HG02840 (cell line): Measurements from ENCODE around the gene NCAM2.

Experiments used
- ATAC-seq: cut with Tn5 transposase; IDR thresholded peaks from one replicate; pipeline ENCODE4 v1.9.1; 2021; ENCODE audit warnings: mild to moderate bottlenecking, moderate library complexity, moderate number of reproducible peaks; ENCODE audit not compliant: unreplicated experiment, low FRiP score

NCAM2 gene

GRCh38 chr21:21163904-21164303 is 165.7 kb downstream of the NCAM2 start:
- ATAC-seq = no peak

- no peak for ATAC-seq
Measured at GRCh38 chr21:21165063-21165645, 166.9 kb downstream of the NCAM2 start.

GRCh38 chr21:21174676-21175075 is 176.5 kb downstream of the NCAM2 start:
- ATAC-seq = no peak

DNA sequence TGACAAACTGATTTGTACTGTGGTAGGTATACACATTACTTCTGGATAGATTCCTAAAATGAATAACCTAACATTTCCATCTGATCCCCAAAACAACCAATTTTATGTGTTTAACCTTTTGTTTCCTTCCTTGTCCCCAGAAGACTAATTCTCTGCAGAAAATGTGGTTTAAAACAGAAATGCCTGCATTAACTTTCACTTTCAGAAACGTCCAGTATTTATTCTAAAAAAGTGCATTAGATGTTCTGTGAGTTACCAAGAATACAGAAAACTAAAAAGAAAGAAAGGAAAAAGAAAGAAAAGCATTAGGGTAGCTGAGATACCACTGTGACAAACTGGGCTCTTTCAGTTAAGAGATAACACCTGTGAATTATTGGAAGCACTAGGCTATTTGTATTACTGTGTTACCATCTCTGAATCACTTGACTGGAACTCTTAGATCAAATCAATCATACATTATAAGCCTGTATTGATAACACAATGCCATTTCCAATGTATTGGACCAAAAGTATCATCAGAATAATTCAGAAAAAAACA is 177.7 kb downstream of the NCAM2 start:
- ATAC-seq = no peak

GRCh38 chr21:21177353-21177986 is 179.3 kb downstream of the NCAM2 start:
- no peak for ATAC-seq

- ATAC-seq = no peak
Measured at GRCh38 chr21:21179619-21180298, 181.6 kb downstream of the NCAM2 start.

- no peak for ATAC-seq
Measured at GRCh38 chr21:21182401-21183010, 184.3 kb downstream of the NCAM2 start.

DNA sequence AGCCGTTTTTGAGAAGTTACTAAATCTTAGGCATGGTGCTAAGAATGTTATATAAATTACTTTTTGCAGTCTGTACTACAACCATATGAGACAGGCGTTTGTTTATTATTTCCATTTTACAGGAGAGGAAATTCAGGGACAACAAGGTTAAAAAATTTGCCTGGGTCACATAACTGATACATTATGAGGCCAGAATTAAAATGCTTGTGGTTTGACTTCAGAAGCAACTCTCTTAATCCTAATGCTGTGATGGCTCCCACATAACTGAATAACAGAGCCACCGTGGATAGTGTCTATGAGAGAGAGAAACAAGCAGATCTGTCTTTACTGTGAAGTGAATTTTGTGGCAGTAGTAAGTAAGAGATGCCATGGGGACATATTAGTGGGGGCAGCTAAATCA is 184.9 kb downstream of the NCAM2 start:
- ATAC-seq = no peak

GRCh38 chr21:21184771-21185528 is 186.7 kb downstream of the NCAM2 start:
- ATAC-seq = no peak

- no peak for ATAC-seq
Measured at GRCh38 chr21:21187579-21187978, 189.4 kb downstream of the NCAM2 start.

GRCh38 chr21:21188513-21189195 is 190.4 kb downstream of the NCAM2 start:
- no peak for ATAC-seq

GRCh38 chr21:21195417-21195943 is 197.3 kb downstream of the NCAM2 start:
- ATAC-seq = no peak

- ATAC-seq = no peak
Measured at GRCh38 chr21:21196087-21196486, 197.9 kb downstream of the NCAM2 start.

GRCh38 chr21:21196848-21197247 is 198.6 kb downstream of the NCAM2 start:
- no peak for ATAC-seq

- no peak for ATAC-seq
Measured at GRCh38 chr21:21199342-21200102, 201.3 kb downstream of the NCAM2 start.

- ATAC-seq = no peak
Measured at GRCh38 chr21:21200103-21200938, 202.1 kb downstream of the NCAM2 start.

- ATAC-seq = no peak
Measured at GRCh38 chr21:21200939-21201615, 202.9 kb downstream of the NCAM2 start.
